A549 (cell line): ENCODE measurements around the gene MED14.

Experiments
- CBX8 ChIP-seq: fragments of 200-600 bp; sonication (generic); IDR thresholded peaks from 2 replicates; pipeline ENCODE4 v1.6.1; 2016
- CEBPB ChIP-seq, 2 experiments: fragments of >200 bp in 1 of 2; sonication (Bioruptor Twin) in 1 of 2; formaldehyde crosslinking in 1 of 2; IDR thresholded peaks; 2 replicates each; pipeline ENCODE4 v1.6.1; 2012 to 2016
- CTCF ChIP-seq: fragments of >200 bp; sonication (Bioruptor Twin); formaldehyde crosslinking; IDR thresholded peaks from 3 replicates; pipeline ENCODE4 v1.5.1; 2016
- E2F6 ChIP-seq: IDR thresholded peaks from 2 replicates; pipeline ENCODE4 v1.6.1; 2012; ENCODE audit warnings: low read depth, borderline replicate concordance
- EHMT2 ChIP-seq: fragments of 200-600 bp; sonication (generic); IDR thresholded peaks from 2 replicates; pipeline ENCODE4 v1.6.1; 2016; ENCODE audit warnings: antibody characterized with exemption, low read depth, mild to moderate bottlenecking, moderate library complexity
- HMGXB4 ChIP-seq: fragments of 250-450 bp; sonication (Bioruptor Pico); IDR thresholded peaks from 2 replicates; pipeline ENCODE4 v1.5.0; 2021; ENCODE audit warnings: mild to moderate bottlenecking, moderate library complexity, borderline replicate concordance
- HOXA7 ChIP-seq: fragments of 250-450 bp; sonication (Bioruptor Pico); IDR thresholded peaks from 2 replicates; pipeline ENCODE4 v1.5.0; 2020; ENCODE audit warnings: mild to moderate bottlenecking, moderate library complexity
- MAFK ChIP-seq: fragments of 450-650 bp; IDR thresholded peaks from 2 replicates; pipeline ENCODE4 v1.6.1; 2014; ENCODE audit not compliant: partially characterized antibody
- POLR2A ChIP-seq: IDR thresholded peaks from 2 replicates; pipeline ENCODE4 v1.6.1; 2012; ENCODE audit warnings: mild to moderate bottlenecking, low read length
- POLR2AphosphoS2 ChIP-seq: conservative IDR thresholded peaks from 2 replicates; pipeline ENCODE4 v1.6.1; 2012; ENCODE audit warnings: low read length, improper control_type of control experiment, inconsistent platforms
- RAD21 ChIP-seq, 2 experiments: fragments of >200 bp in 1 of 2; sonication (Bioruptor Twin) in 1 of 2; formaldehyde crosslinking in 1 of 2; IDR thresholded peaks in 1 of 2; conservative IDR thresholded peaks in 1 of 2; 2 replicates in 1 of 2; 3 replicates in 1 of 2; pipeline ENCODE4 v1.6.1; 2012 to 2018; ENCODE audit warnings: inconsistent platforms in 1 of 2
- REST ChIP-seq: fragments of 200-600 bp; sonication (generic); IDR thresholded peaks from 2 replicates; pipeline ENCODE4 v1.6.1; 2016; ENCODE audit warnings: antibody characterized with exemption, mild to moderate bottlenecking, moderate library complexity
- RFX5 ChIP-seq: fragments of 450-650 bp; IDR thresholded peaks from 2 replicates; pipeline ENCODE4 v1.7.1; 2014; ENCODE audit warnings: antibody characterized with exemption, mild to moderate bottlenecking, moderate library complexity
- SMC3 ChIP-seq: fragments of >200 bp; sonication (Bioruptor Twin); formaldehyde crosslinking; IDR thresholded peaks from 3 replicates; pipeline ENCODE4 v1.6.1; 2018; ENCODE audit warnings: inconsistent platforms

GRCh38 chrX:40773809-40774208 is 38.5 kb upstream of the MED14 start:
- TF ChIP-seq HMGXB4 (no peak), SMC3 (no peak), CTCF (no peak), HOXA7 (no peak), E2F6 (no peak), RFX5 (no peak), POLR2A (no peak), RAD21 (conservative IDR thresholded peaks at IDR 0.05 in 1 of 2, IDR thresholded peaks at IDR 0.05 in 1 of 2) (no peak), REST (no peak), MAFK (no peak), CEBPB (IDR thresholded peaks at IDR 0.05) (no peak), CBX8 (no peak), EHMT2 (no peak), POLR2AphosphoS2 (no peak)
